Measurements from ENCODE around the gene TRPV4. TPM values are rescaled to one million over a fixed set of nuclear protein-coding genes. Genes with fewer than 3 reads are reported as not detected.

TRPV4 gene
- polyA plus RNA-seq, 1 of the 3 experiments (the other 2 are of a cell fraction) = 5.2 TPM

DNA sequence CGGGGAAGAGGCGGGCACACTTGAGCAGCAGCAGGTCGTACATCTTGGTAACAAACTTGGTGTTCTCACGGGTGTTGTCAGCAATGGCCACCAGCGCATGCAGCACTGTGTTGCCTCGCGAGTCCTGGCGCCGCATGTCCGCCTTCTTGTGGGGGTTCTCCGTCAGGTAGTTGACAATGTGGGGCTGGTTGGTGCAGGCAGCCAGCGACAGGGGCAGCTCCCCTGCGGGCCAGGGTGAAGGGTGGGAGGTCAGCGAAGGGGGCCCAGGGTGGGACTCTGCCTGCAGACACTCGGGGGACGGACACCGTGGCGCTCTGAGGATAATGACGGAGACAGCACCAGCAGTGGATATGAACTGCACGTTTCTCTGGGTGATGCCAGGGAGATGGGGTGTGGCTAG, 34.5 kb downstream of the TRPV4 start:
- no peaks in the 10 kb centered on the region for H3K27me3 ChIP-seq (ENCODE audit: insufficient read depth)
- ChIA-PET POLR2A (no interaction called here), CTCF (interaction anchor here (0.8 to 2.6 kb wide), 4 partner anchors 14 to 79 kb away, joined by 3 to 11 read pairs (median 3); no protein-coding TSS in a partner anchor)
- H3K4me3 ChIP-seq (ENCODE audit: low read depth in 2 of 2, low read length in 1 of 2) = no peak overlapping the region
- H3K9me2 ChIP-seq = no peaks in the 10 kb centered on the region
- H3K36me3 ChIP-seq (replicated peaks in 1 of 2; ENCODE audit: control insufficient read depth in 1 of 2, insufficient read depth in 2 of 2, low read length in 1 of 2) = no peaks in the 10 kb centered on the region
- peaks cover 9% of the 10 kb centered on the region for H3F3A ChIP-seq (replicated peaks; ENCODE audit: insufficient read depth)
- no peak overlapping the region for H3K27ac ChIP-seq (ENCODE audit: low read depth in 2 of 2, low read length in 1 of 2)
- WGBS (ENCODE audit: low lambda C conversion rate) = 88% methylated on average over 10 of the region's 20 CpGs
- no peak overlapping the region for H3K9ac ChIP-seq
- no peaks in the 10 kb centered on the region for H3K9me3 ChIP-seq
- H3K79me2 ChIP-seq (ENCODE audit: insufficient read depth) = no peaks in the 10 kb centered on the region
- DNase-seq = no peak
- H3K4me2 ChIP-seq = no peak overlapping the region
- TF ChIP-seq, protein P1, sequence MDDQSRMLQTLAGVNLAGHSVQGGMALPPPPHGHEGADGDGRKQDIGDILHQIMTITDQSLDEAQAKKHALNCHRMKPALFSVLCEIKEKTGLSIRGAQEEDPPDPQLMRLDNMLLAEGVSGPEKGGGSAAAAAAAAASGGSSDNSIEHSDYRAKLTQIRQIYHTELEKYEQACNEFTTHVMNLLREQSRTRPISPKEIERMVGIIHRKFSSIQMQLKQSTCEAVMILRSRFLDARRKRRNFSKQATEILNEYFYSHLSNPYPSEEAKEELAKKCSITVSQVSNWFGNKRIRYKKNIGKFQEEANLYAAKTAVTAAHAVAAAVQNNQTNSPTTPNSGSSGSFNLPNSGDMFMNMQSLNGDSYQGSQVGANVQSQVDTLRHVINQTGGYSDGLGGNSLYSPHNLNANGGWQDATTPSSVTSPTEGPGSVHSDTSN (IDR thresholded peaks at IDR 0.05) = no peak
- TF ChIP-seq NFIC (IDR thresholded peaks at IDR 0.05; ENCODE audit: borderline replicate concordance) = no peak
- no peak for TF ChIP-seq RCOR1 (IDR thresholded peaks at IDR 0.05; ENCODE audit: low read length)
- no peak for TF ChIP-seq FOSL2 (IDR thresholded peaks at IDR 0.05; ENCODE audit: borderline replicate concordance, low read depth)
- TF ChIP-seq GABPA (IDR thresholded peaks at IDR 0.05; ENCODE audit: low read depth) = no peak
- TF ChIP-seq RAD21 (IDR thresholded peaks at IDR 0.05; ENCODE audit: low read length) = no peak
- TF ChIP-seq, protein P2, sequence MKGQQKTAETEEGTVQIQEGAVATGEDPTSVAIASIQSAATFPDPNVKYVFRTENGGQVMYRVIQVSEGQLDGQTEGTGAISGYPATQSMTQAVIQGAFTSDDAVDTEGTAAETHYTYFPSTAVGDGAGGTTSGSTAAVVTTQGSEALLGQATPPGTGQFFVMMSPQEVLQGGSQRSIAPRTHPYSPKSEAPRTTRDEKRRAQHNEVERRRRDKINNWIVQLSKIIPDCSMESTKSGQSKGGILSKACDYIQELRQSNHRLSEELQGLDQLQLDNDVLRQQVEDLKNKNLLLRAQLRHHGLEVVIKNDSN (IDR thresholded peaks at IDR 0.05; ENCODE audit: borderline replicate concordance, low read depth) = no peak
- TF ChIP-seq, protein P3, sequence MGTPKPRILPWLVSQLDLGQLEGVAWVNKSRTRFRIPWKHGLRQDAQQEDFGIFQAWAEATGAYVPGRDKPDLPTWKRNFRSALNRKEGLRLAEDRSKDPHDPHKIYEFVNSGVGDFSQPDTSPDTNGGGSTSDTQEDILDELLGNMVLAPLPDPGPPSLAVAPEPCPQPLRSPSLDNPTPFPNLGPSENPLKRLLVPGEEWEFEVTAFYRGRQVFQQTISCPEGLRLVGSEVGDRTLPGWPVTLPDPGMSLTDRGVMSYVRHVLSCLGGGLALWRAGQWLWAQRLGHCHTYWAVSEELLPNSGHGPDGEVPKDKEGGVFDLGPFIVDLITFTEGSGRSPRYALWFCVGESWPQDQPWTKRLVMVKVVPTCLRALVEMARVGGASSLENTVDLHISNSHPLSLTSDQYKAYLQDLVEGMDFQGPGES (IDR thresholded peaks at IDR 0.05; ENCODE audit: low read depth, low read length) = no peak
- TF ChIP-seq FOXJ3 (CRISPR knock-in tag; IDR thresholded peaks at IDR 0.05) = no peak
- no peak for TF ChIP-seq EZH2phosphoT487 (IDR thresholded peaks at IDR 0.05; ENCODE audit: borderline replicate concordance, low read depth)
- no peak for TF ChIP-seq SMC3 (IDR thresholded peaks at IDR 0.05; ENCODE audit: low read depth, low read length)
- no peak for TF ChIP-seq MXI1 (IDR thresholded peaks at IDR 0.05; ENCODE audit: low read depth, low read length)
- no peak for TF ChIP-seq MEF2A (IDR thresholded peaks at IDR 0.05; ENCODE audit: borderline replicate concordance, low read depth)
- no peak for TF ChIP-seq JUND (IDR thresholded peaks at IDR 0.05)
- no peak for TF ChIP-seq POLR2AphosphoS5 (IDR thresholded peaks at IDR 0.05; ENCODE audit: low read depth, low read length)
- TF ChIP-seq, protein P4, sequence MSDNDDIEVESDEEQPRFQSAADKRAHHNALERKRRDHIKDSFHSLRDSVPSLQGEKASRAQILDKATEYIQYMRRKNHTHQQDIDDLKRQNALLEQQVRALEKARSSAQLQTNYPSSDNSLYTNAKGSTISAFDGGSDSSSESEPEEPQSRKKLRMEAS (IDR thresholded peaks at IDR 0.05; ENCODE audit: low read depth) = no peak
- no peak for TF ChIP-seq SIN3A (IDR thresholded peaks at IDR 0.05; ENCODE audit: borderline replicate concordance, low read depth, low read length)
- TF ChIP-seq FOXM1 (IDR thresholded peaks at IDR 0.05; ENCODE audit: low read depth) = no peak
- H3K4me1 ChIP-seq (ENCODE audit: control insufficient read depth in 1 of 2, insufficient read depth in 2 of 2, low read depth in 1 of 2, low read length in 1 of 2) = no peaks in the 10 kb centered on the region
- H4K20me1 ChIP-seq (ENCODE audit: insufficient read depth) = no peaks in the 10 kb centered on the region
- no peak overlapping the region for H2AFZ ChIP-seq (ENCODE audit: low read depth)
